ENCODE results near the gene IVD.

The IVD gene

GRCh38 chr15:40360015-40360414 is 45.6 kb upstream of the IVD start:
- Mint-ChIP-seq H3K27me3 (ENCODE audit: low read depth) (peaks cover 61% of the 10 kb centered on the region), H3K4me3 (peak overlapping the region; percentile 79 to 85 (median 84)), H3K4me1 (peaks cover 10% of the 10 kb centered on the region), H3K9me3 (no peaks in the 10 kb centered on the region), H3K36me3 (ENCODE audit: low read depth) (no peaks in the 10 kb centered on the region), H3K27ac (no peak overlapping the region)
- TF ChIP-seq CTCF (IDR thresholded peaks at IDR 0.05; ENCODE audit: unreplicated experiment in 3 of 3) = no peak

DNA sequence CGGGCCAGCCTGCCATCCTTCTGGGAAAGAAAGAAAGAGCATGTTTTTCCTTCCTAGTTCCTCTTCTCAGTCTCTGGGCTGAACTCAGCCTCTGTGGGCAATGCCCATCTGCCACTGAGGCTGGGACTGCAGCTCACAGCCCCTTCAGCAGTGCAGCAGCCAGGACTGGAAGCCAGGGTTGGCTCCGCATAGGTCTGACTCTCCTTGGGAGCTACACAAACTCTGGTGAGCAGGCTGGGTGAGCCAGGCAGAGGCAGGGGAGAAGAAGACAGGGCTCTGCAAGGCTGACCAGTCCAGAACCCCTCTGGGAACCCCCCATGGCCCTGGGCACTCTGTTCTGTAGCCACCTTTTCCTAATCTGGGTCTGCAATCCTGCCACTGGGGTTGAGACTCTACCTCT is 44.0 kb upstream of the IVD start:
- H3K9me3 Mint-ChIP-seq = no peaks in the 10 kb centered on the region
- no peaks in the 10 kb centered on the region for H3K36me3 Mint-ChIP-seq (ENCODE audit: low read depth)
- H3K4me1 Mint-ChIP-seq = peaks cover 11% of the 10 kb centered on the region
- no peak overlapping the region for H3K4me3 Mint-ChIP-seq
- H3K27ac Mint-ChIP-seq = no peak overlapping the region
- H3K27me3 Mint-ChIP-seq (ENCODE audit: low read depth) = peaks cover 72% of the 10 kb centered on the region
- no peak for TF ChIP-seq CTCF (IDR thresholded peaks at IDR 0.05; ENCODE audit: unreplicated experiment in 3 of 3)

GRCh38 chr15:40363611-40364010 is 42.0 kb upstream of the IVD start:
- Mint-ChIP-seq H3K36me3 (ENCODE audit: low read depth) (no peaks in the 10 kb centered on the region), H3K27me3 (ENCODE audit: low read depth) (peaks cover 72% of the 10 kb centered on the region), H3K27ac (no peak overlapping the region)

DNA sequence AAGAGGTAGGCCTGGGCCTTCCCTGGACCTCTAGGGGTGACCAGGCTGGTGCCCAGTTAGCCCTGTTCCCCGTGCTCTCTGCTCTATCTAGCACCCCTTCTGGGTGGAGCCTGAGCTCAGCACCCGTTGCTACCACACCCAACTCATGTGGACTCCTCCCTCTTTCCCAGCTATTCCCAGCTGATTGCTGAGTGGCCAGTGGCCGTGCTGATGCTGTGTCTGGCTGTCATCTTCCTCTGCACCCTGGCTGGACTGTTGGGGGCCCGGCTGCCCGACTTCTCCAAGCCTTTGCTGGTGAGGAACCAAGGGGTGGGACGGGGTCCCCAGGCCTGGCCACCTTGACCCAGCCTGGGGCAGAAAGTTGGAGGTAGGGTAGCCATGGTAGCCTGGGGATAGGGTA is 41.3 kb upstream of the IVD start:
- Mint-ChIP-seq H3K27ac (no peak overlapping the region), H3K4me1 (peaks cover 8% of the 10 kb centered on the region), H3K27me3 (ENCODE audit: low read depth) (peaks cover 73% of the 10 kb centered on the region), H3K9me3 (no peaks in the 10 kb centered on the region), H3K36me3 (ENCODE audit: low read depth) (no peaks in the 10 kb centered on the region), H3K4me3 (no peak overlapping the region)
- TF ChIP-seq CTCF (IDR thresholded peaks at IDR 0.05; ENCODE audit: unreplicated experiment in 3 of 3) = no peak

More at GRCh38 chr15:40363611-40364010, 42.0 kb upstream of the IVD start:
- Mint-ChIP-seq H3K4me3 (no peak overlapping the region), H3K4me1 (peaks cover 5% of the 10 kb centered on the region), H3K9me3 (no peaks in the 10 kb centered on the region)
- no peak for TF ChIP-seq CTCF (IDR thresholded peaks at IDR 0.05; ENCODE audit: unreplicated experiment in 3 of 3)

GRCh38 chr15:40365016-40365415 is 40.6 kb upstream of the IVD start:
- Mint-ChIP-seq H3K4me3 (no peak overlapping the region), H3K27ac (no peak overlapping the region)

More at GRCh38 chr15:40365016-40365415, 40.6 kb upstream of the IVD start:
- no peaks in the 10 kb centered on the region for H3K9me3 Mint-ChIP-seq
- no peaks in the 10 kb centered on the region for H3K36me3 Mint-ChIP-seq (ENCODE audit: low read depth)
- H3K4me1 Mint-ChIP-seq = peaks cover 9% of the 10 kb centered on the region
- H3K27me3 Mint-ChIP-seq (ENCODE audit: low read depth) = peaks cover 66% of the 10 kb centered on the region
- TF ChIP-seq CTCF (IDR thresholded peaks at IDR 0.05; ENCODE audit: unreplicated experiment in 3 of 3) = no peak

Measured in nephron (organoid).